HUES64 (cell line): ENCODE data around the gene CDK17.
A peak's percentile ranks its signal among the peaks of the same experiment; 100 is the strongest.
"Not testable (repeated sequence)": the region's sequence is repeated elsewhere in the genome, so short reads cannot be mapped to it uniquely, and the experiment has no call there.

ENCODE experiments used
- H3K27ac ChIP-seq: 2 replicates; pipeline ENCODE4 v1.7.0; 2013; ENCODE audit warnings: low read depth, low read length, inconsistent platforms
- H3K27me3 ChIP-seq: 2 replicates; pipeline ENCODE4 v1.6.1; 2013; ENCODE audit warnings: mild to moderate bottlenecking, low read length; ENCODE audit not compliant: insufficient read depth
- H3K36me3 ChIP-seq: 2 replicates; pipeline ENCODE4 v1.6.1; 2013; ENCODE audit warnings: mild to moderate bottlenecking, low read length; ENCODE audit not compliant: insufficient read depth
- H3K4me1 ChIP-seq: 2 replicates; pipeline ENCODE4 v1.6.1; 2013; ENCODE audit warnings: mild to moderate bottlenecking, low read length, moderate library complexity; ENCODE audit not compliant: insufficient read depth
- H3K4me3 ChIP-seq: 2 replicates; pipeline ENCODE4 v1.5.1; 2013; ENCODE audit warnings: mild to moderate bottlenecking, low read length, moderate library complexity
- H3K9ac ChIP-seq: 2 replicates; pipeline ENCODE4 v1.6.1; 2013; ENCODE audit warnings: mild to moderate bottlenecking, low read depth, low read length
- H3K9me3 ChIP-seq: 2 replicates; pipeline ENCODE4 v1.6.1; 2013; ENCODE audit warnings: low read depth, low read length; ENCODE audit not compliant: insufficient read depth
- WGBS: fragments of 150-250, 120-280 bp; methylation state at CpG from one replicate; pipeline ENCODE4 v1.1.7; 2013; ENCODE audit warnings: missing lambda C conversion rate; 5-methylcytosine and 5-hydroxymethylcytosine counted together

The CDK17 gene

GRCh38 chr12:96400631-96401075 is 414 bp upstream of the CDK17 start:
- H3K27me3 ChIP-seq = no peaks in the 10 kb centered on the region
- no peaks in the 10 kb centered on the region for H3K9me3 ChIP-seq
- no peaks in the 10 kb centered on the region for H3K36me3 ChIP-seq
- WGBS = 0% methylated on average over 16 of the region's 20 CpGs
- peak overlapping the region; percentile 77 for H3K4me3 ChIP-seq
- no peak overlapping the region for H3K27ac ChIP-seq
- H3K9ac ChIP-seq = no peak overlapping the region
- H3K4me1 ChIP-seq = peaks cover 45% of the 10 kb centered on the region

DNA sequence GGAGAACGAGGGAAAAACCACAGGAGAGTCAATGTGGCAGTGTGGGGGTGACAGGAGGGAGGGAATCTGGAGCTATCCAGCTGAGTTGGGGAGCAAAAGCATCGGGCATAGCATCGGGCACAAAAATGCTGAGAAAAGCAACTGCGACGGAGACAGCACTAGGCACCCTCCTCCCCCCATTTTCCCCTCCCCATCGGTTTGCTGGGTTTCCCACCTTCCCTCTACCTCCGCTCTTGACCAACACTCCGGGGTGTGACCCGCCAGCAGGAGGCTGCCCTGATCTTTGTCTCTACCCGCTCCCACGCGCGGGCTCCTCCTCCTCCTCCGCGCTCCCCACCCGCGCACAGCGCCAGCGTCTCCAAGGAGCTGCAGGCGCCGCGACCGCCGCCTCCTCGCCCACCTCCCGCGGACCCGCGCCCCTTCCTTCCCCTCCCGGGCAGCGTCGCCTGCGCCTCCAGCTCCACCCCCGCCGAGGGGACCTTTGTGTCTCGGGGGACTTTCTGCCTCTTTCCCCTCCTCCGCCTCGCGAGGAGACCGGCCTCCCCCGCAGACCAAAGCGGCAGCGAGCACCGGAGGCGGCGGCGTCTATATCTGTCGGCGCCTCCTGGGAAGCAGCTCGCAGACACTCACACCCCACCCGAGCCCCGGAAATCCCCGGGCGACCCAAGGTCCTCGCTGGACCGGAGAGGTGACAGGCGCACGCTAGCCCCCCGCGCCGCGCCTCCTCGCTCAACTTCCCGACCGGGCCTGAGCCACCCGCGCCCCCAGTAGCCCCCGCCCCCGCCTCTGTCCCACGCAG is 920 bp downstream of the CDK17 start:
- no peaks in the 10 kb centered on the region for H3K36me3 ChIP-seq
- H3K9me3 ChIP-seq = no peaks in the 10 kb centered on the region
- H3K4me3 ChIP-seq = peak overlapping the region; percentile 77
- peak overlapping the region; percentile 81 for H3K9ac ChIP-seq
- WGBS = under 1% methylated on average over 70 of the region's 70 CpGs
- H3K27me3 ChIP-seq = no peaks in the 10 kb centered on the region
- peak overlapping the region; percentile 94; the same call in 1 of the 2 replicates for H3K27ac ChIP-seq
- peaks cover 49% of the 10 kb centered on the region for H3K4me1 ChIP-seq

GRCh38 chr12:96398424-96399119 is 1.7 kb downstream of the CDK17 start:
- peaks cover 42% of the 10 kb centered on the region for H3K4me1 ChIP-seq

GRCh38 chr12:96397756-96398423 is 2.3 kb downstream of the CDK17 start:
- no peaks in the 10 kb centered on the region for H3K9me3 ChIP-seq
- WGBS = 71% methylated on average over 3 of the region's 4 CpGs
- H3K36me3 ChIP-seq = no peaks in the 10 kb centered on the region
- H3K27ac ChIP-seq = no peak overlapping the region
- peaks cover 41% of the 10 kb centered on the region for H3K4me1 ChIP-seq
- H3K27me3 ChIP-seq = no peaks in the 10 kb centered on the region
- H3K4me3 ChIP-seq = peak overlapping the region; percentile 77
- no peak overlapping the region for H3K9ac ChIP-seq

More at GRCh38 chr12:96398424-96399119, 1.7 kb downstream of the CDK17 start:
- peak overlapping the region; percentile 77 for H3K4me3 ChIP-seq
- H3K9ac ChIP-seq = peak overlapping the region; percentile 81
- H3K9me3 ChIP-seq = no peaks in the 10 kb centered on the region
- H3K36me3 ChIP-seq = no peaks in the 10 kb centered on the region
- 15% methylated on average over 9 of the region's 9 CpGs for WGBS
- no peak overlapping the region for H3K27ac ChIP-seq
- no peaks in the 10 kb centered on the region for H3K27me3 ChIP-seq

GRCh38 chr12:96396914-96397313 is 3.3 kb downstream of the CDK17 start:
- no peak overlapping the region for H3K4me3 ChIP-seq
- H3K9ac ChIP-seq = no peak overlapping the region

DNA sequence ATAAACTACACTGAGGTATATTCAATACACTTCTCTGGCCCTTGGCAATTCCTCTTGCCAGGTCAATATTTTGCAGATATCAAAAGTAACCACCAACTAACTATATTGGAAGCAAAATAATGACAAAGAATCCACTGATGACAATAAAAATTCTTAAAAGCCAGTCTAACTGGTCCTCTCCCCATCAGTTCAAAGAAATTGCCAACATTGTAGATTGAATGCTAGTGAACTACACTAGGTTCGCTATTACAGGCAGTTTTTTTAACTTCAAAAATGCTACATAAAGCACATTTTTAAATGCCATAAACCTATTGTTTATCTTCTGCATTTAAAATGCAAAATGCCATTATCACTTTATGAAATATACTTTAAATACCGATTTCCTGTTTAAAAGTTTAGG is 4.0 kb downstream of the CDK17 start:
- H3K36me3 ChIP-seq = no peaks in the 10 kb centered on the region
- no peaks in the 10 kb centered on the region for H3K9me3 ChIP-seq
- no peak overlapping the region for H3K27ac ChIP-seq
- H3K4me1 ChIP-seq = peaks cover 33% of the 10 kb centered on the region
- no peaks in the 10 kb centered on the region for H3K27me3 ChIP-seq
- no peak overlapping the region for H3K4me3 ChIP-seq
- 92% methylated on average over 2 of the region's 2 CpGs for WGBS
- H3K9ac ChIP-seq = no peak overlapping the region

More at GRCh38 chr12:96396914-96397313, 3.3 kb downstream of the CDK17 start:
- H3K27me3 ChIP-seq = no peaks in the 10 kb centered on the region
- no peaks in the 10 kb centered on the region for H3K9me3 ChIP-seq
- WGBS = 77% methylated on average over 3 of the region's 5 CpGs
- no peak overlapping the region for H3K27ac ChIP-seq
- peaks cover 40% of the 10 kb centered on the region for H3K4me1 ChIP-seq
- H3K36me3 ChIP-seq = no peaks in the 10 kb centered on the region

- H3K36me3 ChIP-seq = no peaks in the 10 kb centered on the region
- H3K27me3 ChIP-seq = no peaks in the 10 kb centered on the region
- H3K9me3 ChIP-seq = no peaks in the 10 kb centered on the region
- H3K9ac ChIP-seq = no peak overlapping the region
- H3K27ac ChIP-seq = no peak overlapping the region
- H3K4me3 ChIP-seq = no peak overlapping the region
- 92% methylated on average over 3 of the region's 4 CpGs for WGBS
- H3K4me1 ChIP-seq = peaks cover 27% of the 10 kb centered on the region
These were observed 5.0 kb downstream of the CDK17 start for GRCh38 chr12:96395236-96395635.

DNA sequence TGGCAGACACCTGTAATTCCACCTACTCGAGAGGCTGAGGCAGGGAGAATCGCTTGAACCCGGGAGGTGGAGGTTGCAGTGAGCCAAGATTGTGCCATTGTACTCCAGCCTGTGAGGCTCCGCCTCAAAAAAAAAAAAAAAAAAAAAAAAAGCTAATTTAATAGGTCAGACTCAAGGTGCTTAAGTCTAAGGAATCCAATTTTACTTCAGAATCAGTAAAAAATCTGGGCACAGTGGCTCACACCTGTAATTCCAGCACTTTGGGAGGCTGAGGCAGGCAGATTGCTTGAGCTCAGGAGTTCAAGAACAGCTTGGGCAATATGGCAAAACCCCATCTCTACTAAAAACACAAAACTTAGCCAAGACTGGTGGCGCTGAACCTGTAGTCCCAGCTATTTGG is 7.0 kb downstream of the CDK17 start:
- H3K9me3 ChIP-seq, H3K4me3 ChIP-seq, H3K27me3 ChIP-seq, H3K36me3 ChIP-seq, H3K9ac ChIP-seq, H3K27ac ChIP-seq: not testable (repeated sequence)
- peaks cover 22% of the 10 kb centered on the region for H3K4me1 ChIP-seq
- WGBS = 97% methylated on average over 4 of the region's 5 CpGs

GRCh38 chr12:96392397-96392796 is 7.8 kb downstream of the CDK17 start:
- no peak overlapping the region for H3K9ac ChIP-seq
- 90% methylated on average over 5 of the region's 5 CpGs for WGBS

GRCh38 chr12:96387981-96388380 is 12.3 kb downstream of the CDK17 start:
- H3K4me3 ChIP-seq = no peak overlapping the region
- H3K27ac ChIP-seq = no peak overlapping the region
- no peaks in the 10 kb centered on the region for H3K4me1 ChIP-seq
- H3K36me3 ChIP-seq = no peaks in the 10 kb centered on the region
- 93% methylated on average over 1 of the region's 1 CpG for WGBS
- H3K9ac ChIP-seq = no peak overlapping the region
- H3K27me3 ChIP-seq = no peaks in the 10 kb centered on the region
- no peaks in the 10 kb centered on the region for H3K9me3 ChIP-seq

More at GRCh38 chr12:96392397-96392796, 7.8 kb downstream of the CDK17 start:
- Histone ChIP-seq H3K9me3 (no peaks in the 10 kb centered on the region), H3K4me3 (no peak overlapping the region), H3K27ac (no peak overlapping the region), H3K27me3 (no peaks in the 10 kb centered on the region), H3K4me1 (peaks cover 14% of the 10 kb centered on the region), H3K36me3 (no peaks in the 10 kb centered on the region)

- no peak overlapping the region for H3K27ac ChIP-seq
- WGBS = 95% methylated on average over 2 of the region's 2 CpGs
These were observed 13.4 kb downstream of the CDK17 start for GRCh38 chr12:96386794-96387193.

More at GRCh38 chr12:96386794-96387193, 13.4 kb downstream of the CDK17 start:
- Histone ChIP-seq H3K4me3 (no peak overlapping the region), H3K36me3 (no peaks in the 10 kb centered on the region), H3K9ac (no peak overlapping the region), H3K4me1 (no peaks in the 10 kb centered on the region), H3K27me3 (no peaks in the 10 kb centered on the region), H3K9me3 (0 out of 2 replicates have a peak, but pooled peaks cover 3% of the 10 kb centered on the region)
